Esophagus squamous epithelium (tissue), 4 donors: ENCODE measurements around the gene RELT.

Experiments
- CTCF ChIP-seq, 6 experiments: fragments of 450-650 bp in 4 of 6; fragments of 200-600 bp in 2 of 6; sonication (generic) in 2 of 6; IDR thresholded peaks; one replicate each; pipeline ENCODE4 v1.5.1; 2016 to 2019; ENCODE audit warnings: antibody characterized with exemption in 6 of 6, mild to moderate bottlenecking in 4 of 6, moderate library complexity in 4 of 6
- POLR2A ChIP-seq, 4 donors: fragments of 450-650 bp; IDR thresholded peaks; one replicate each; pipeline ENCODE4 v1.6.1; 2017; ENCODE audit warnings: antibody characterized with exemption in 4 of 4, mild to moderate bottlenecking in 4 of 4, moderate library complexity in 3 of 4

DNA sequence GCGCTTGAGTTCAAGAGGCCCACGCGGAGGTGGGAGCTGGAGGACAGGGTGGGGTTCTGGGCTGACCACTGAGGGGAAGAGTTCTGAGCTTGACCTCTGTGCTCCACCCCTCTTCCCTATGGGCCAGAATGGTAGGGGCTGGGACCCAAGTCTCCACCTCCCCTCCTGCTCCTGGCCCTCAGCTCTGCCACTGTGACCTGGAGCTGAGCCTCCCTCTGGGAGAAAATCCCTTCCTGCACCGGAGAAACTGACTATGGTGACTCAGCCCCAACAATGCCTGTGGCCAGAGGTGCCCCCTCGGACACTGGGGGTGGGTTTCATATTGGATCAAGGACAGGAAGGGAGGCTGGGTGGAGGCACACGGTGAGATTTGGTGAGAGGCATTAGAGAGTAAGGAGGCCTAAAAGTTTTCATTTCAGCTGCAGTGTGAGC is 23.0 kb downstream of the RELT start:
- no peak for TF ChIP-seq CTCF (IDR thresholded peaks at IDR 0.05)
- no peak for TF ChIP-seq POLR2A (IDR thresholded peaks at IDR 0.05)
